ENCODE measurements around the gene LDLRAD4.

The LDLRAD4 gene

GRCh38 chr18:13357289-13357688 lies 138.7 kb downstream of the LDLRAD4 start:
- DNase-seq: no peak

DNA sequence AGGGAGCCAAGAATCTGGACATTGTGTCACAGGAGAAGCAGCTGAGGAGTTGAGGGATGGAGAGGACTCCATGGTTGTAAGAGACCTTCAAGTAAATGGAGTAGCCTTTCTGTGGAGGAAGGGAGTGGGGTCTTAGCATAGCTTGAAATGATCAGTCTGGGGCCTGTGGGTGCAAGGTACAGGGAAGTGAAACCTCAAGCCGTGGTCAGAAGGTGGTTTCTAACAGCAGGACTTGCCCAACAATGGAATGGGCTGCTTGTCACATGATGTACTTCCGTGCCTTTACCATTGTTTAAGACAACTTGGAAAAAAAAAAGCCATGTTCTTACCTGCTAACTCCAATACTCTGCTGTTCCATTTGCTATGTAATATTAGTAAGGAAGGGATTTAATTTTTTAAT lies 140.7 kb downstream of the LDLRAD4 start:
- no peak for DNase-seq

DNA sequence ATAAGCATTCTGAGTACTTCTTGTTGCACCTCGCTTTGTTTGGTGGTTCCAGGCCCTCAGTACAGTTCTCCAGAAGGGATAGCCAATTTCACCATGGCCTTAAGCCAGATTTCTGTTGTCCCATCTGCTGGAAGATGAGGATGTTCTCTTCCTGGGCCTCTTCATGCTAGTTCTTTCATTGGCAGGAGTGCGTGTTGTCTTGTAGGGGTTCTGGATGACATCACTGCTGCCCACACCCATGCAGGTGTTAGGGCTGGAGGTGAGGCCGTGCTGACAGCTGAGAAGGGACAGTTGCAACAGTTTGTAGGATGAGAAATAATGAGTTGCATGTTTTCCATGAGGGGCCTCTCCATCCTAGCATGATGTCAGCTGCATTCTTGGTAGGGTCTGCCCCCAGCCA lies 142.9 kb downstream of the LDLRAD4 start:
- DNase-seq: no peak

GRCh38 chr18:13362051-13362450 lies 143.5 kb downstream of the LDLRAD4 start:
- DNase-seq: no peak

DNA sequence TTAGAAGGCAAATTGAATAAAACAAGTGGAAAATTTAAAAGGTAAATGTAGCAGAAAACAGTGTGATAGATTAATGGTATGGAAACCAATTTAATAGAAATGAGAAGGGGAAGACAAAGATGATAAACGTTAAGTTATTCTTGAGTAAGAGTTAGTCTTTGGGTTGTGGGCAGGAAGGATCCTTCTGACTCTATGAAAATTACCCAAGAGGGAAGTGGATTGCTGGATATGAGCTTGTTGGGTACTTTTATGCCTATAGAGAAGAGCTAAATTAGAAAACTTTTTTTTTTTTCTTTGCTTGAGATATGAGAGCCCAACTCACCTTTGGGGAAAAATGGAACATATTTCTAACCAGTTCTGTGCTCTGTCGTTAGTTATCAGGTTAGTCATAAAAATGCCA lies 144.0 kb downstream of the LDLRAD4 start:
- DNase-seq: no peak

DNA sequence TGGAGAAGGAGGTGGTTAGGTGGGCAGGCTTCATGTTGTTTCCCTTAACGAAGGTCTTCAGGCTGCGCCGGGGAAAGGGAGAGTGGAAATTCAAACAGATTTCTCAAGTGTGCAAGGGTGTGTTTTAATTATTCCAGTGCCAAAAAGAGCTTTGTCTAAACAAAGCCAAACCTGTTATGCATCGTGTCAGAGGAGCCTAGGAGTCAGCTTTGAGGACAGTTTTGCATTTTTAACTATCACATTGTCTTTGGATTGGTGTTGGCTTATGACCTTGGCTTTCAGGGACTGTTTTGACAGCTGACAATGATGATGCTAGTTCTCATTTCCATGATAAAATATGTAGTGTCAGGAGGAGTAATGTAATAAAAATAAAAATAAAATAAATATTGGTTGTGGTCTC lies 144.8 kb downstream of the LDLRAD4 start:
- DNase-seq: no peak

- no peak for DNase-seq
Measured at GRCh38 chr18:13364721-13365205, 146.2 kb downstream of the LDLRAD4 start.

GRCh38 chr18:13366131-13366530 lies 147.6 kb downstream of the LDLRAD4 start:
- DNase-seq: no peak

GRCh38 chr18:13366541-13366940 lies 148.0 kb downstream of the LDLRAD4 start:
- no peak for DNase-seq

DNA sequence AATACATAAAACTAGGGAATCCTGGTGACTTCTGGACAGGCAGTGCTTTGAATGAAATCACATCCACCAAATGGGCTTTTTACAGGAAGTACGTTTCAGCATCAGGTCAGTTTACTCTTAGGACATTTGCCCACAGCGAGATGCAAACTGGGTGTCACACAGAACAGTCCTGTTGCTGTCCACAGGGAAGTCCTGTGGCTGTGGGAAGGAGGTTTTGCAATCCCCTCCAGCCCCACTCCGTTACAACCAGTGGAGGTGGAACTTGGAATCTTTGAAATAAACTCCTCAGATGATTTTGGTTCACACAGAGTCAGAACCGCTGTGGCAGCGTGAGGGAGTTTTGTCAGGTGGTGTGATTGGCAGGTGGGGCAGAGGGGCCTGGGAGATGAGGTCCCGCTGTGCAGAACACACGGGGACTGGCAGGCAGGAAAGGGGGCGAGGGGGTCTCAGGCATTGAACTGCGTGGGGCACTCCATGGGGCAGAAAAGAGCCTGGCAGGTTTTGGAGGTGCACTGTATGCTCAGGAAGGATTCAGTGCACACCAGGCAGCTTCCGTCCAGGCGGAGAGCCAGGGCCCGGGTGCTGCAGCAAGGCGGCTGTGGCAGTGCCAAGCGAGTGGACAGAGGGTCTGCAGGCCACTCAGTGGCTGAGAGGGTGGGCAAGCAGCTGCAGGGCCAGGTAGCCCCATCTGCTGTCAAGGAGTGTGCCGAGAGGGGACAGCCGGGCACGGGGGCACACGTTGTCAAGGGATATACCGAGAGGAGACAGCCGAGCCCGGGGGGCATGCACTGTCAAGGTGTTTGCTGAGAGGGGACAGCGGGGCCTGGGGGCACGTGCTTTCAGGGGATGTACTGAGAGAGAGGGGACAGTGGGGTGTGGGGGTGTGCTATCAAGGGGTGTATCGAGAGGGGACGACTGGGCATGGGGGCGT lies 148.7 kb downstream of the LDLRAD4 start:
- no peak for DNase-seq

GRCh38 chr18:13368080-13368813 lies 149.7 kb downstream of the LDLRAD4 start:
- no peak for DNase-seq

DNA sequence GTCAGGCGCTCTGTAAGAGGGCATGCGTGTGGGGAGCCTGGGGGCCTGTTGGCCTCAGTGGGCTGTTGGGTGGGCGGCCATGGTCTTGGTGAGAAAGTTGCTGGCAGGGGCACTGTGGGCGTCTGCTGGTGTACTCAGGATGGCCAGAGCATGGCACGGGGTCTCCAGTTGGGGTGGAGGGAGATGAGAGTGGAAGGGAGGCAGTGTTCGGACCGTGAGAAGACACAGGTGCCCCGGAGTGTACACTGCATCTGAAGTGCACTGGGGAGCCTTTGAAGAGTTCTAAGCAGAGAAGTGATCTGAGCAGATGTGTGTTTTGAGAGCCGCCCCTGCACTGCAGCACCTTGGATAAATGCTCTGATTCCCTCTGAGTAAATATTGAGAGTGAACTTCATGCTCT lies 150.8 kb downstream of the LDLRAD4 start:
- no peak for DNase-seq

DNA sequence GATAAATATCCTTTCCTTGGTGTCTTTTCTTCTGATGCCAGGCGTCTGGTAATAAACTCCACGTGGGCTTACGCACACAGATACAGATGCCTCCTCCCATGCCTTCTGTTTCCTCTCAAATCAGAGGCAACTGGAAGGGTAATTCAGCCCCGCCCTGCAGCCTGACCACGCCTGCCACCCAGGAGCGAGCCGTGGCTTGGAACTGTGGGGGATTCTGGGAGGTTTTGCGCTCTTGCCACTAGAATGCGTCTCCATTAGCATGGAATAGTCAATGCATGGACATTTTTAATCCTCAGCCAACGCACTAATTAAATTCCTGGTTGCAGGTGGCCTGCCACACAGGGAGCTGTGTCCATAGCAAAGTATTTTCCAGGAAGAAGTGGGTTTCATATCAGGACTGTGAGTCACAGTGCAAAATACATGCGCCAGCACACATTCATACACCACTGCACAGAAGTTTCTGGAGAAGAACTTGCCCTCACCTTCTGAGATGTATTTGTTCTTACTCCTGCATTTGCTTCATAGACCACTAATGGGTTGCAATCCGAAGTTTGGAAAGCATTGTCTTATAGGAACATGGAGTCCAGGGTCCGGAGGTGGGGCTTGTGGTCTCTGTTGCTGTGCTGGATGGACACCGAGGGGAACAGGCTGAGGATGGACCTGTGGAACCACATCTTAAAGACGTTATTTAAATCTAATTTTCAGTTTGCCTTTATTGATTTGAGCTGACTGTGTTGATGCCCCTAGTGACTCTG lies 151.4 kb downstream of the LDLRAD4 start:
- no peak for DNase-seq

GRCh38 chr18:13370995-13371625 lies 152.6 kb downstream of the LDLRAD4 start:
- no peak for DNase-seq

DNA sequence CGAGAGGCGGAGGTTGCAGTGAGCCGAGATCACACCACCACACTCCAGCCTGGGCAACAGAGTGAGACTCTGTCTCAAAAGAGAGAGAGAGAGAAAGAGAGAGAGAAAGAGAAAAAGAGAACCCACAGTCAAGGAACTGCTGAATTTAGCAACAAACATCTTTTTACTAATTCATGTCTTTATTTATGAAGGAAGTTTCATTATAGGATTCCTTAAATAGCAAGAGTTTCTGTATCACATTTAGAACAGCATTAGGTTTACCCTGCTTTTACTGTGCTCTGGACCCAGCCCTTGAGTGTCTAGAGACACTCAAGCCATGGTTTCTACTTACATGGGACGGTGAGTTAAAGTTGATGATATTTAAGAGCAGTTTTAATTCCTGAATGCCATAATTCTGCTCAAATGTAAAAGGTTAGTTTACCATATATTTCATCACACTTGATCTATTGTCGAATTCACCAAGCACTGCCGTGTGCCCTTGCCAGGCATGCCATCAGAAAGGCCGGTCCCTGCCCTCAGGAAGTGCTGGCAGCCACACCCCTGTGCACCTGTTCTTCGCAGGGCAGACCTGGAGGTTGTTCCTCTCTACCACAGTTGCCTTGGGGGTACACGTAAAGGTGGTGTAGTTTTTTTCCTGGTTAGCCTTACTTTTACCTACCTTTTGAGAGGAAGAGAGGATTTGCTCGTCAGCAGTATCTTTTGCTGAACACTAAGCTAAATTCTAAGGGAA lies 153.3 kb downstream of the LDLRAD4 start:
- DNase-seq: no peak

- DNase-seq: no peak
Measured at GRCh38 chr18:13372531-13372951, 154.0 kb downstream of the LDLRAD4 start.

DNA sequence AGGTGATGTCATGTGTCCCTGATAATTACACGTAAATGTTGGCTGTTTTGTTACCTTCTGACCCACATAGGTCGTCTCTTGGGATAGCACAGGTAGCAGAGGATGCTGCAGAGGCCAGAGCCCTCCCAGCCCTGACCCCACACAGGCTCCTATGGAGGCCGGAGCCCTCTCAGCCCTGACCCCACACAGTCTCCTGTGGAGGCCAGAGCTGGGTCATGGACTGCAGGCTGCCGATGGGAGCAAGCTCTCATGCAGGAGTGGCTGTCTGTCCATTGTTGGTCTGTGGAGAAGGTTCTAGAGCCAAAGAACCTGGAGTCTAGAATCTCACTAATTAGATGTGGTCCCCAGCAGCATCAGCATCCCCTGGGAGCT lies 155.5 kb downstream of the LDLRAD4 start:
- no peak for DNase-seq

DNA sequence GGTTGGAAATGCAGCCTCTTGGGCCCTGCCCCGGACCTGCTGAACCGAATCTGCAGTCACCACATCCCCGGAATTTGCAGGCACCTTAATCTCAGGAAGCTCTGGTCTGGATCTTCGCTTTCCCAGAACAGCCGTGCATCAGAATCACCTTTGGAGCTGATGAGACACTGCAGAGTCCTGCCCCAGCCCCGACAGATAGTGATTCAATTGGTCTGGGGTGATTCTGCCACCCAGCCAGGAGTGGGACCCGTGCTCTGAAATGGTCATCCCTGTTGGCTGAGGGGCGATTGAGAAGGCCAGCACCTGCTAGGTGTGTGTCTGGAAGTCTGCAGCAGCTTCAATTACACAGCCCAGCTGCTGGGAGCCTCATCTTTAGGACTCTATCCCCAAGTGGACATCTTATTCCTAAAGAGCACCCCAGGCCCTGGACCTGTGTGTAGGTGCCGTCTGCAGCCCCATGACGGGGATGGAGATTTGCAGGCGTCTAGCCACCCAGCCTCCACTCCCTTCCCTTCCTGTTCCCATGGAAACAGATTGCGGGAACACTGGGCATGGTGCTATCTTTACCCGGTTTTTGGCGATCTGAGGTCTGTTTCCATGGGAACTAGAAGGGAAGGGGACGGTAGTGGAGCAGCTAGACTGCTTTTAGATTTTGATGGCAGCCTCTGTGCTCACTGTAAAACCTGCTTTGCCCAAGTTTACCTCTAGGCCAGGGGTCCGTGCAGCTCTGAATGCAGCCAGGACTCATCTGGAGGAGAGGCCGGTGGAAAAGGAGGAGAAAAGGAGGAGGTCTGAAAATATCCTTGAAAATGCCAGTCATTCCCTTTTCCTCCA lies 156.1 kb downstream of the LDLRAD4 start:
- DNase-seq: no peak

GRCh38 chr18:13375302-13376255 lies 157.0 kb downstream of the LDLRAD4 start:
- no peak for DNase-seq

DNA sequence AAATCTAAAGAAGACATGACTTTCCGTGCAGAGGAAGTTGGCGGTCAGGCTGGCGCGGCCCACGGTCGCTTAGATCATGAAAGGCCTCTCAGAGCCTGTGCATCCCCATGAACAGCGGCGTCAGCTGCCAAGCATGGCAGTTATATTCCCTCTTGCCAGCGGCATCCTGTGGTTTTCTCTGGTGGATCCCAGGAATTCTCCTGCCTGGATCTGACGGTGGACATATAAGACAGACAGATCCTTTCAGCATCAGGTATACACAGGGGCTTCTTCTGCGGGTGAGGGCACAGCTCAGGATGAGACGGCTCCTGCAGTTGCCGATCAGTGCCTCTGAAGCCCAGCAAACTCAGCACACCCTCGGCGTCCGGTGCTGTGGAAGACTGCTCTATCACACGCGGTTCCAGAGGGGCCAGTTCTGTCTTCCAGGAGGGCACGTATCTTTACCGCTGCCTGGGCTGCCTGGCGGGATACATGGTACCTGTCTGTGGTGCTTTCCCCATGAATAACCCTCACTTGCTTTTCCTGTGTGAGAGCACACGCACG lies 157.8 kb downstream of the LDLRAD4 start:
- DNase-seq: no peak

All from cortex of kidney (tissue), 1 donor.